H1 (cell line): ENCODE measurements around the gene PDRG1. TPM values are rescaled to one million over a fixed set of nuclear protein-coding genes. Genes with fewer than 3 reads are reported as not detected.

ENCODE experiments used
- CTCF ChIA-PET: fragments of 300-600 bp; sonication (Branson Sonifier 250); formaldehyde crosslinking; loops from one replicate; lab custom pipeline; 2021; ENCODE audit not compliant: partially characterized antibody; lab: Charles Lee
- POLR2A ChIA-PET: fragments of 300-600 bp; sonication (Branson Sonifier 250); formaldehyde crosslinking; loops from one replicate; lab custom pipeline; 2021; ENCODE audit warnings: inconsistent platforms; ENCODE audit not compliant: partially characterized antibody; lab: Charles Lee
- DNase-seq, 2 experiments: peaks; one replicate each; pipeline versions ENCODE4 v3.0.0 to v3.0.0-alpha.2; 2010 to 2022; ENCODE audit warnings: low spot score in 2 of 2, low read depth in 1 of 2, mixed read lengths in 1 of 2
- FAIRE-seq: peaks from 2 replicates; lab custom pipeline; 2011; peaks lifted over from hg19 to GRCh38; lab: Jason Lieb, UNC
- H2AFZ ChIP-seq: 2 replicates; pipeline ENCODE4 v1.8.1; 2012; ENCODE audit warnings: low read length, inconsistent platforms
- H2AK5ac ChIP-seq: 2 replicates; pipeline ENCODE4 v1.6.1; 2013; ENCODE audit warnings: low read depth, low read length
- H2BK120ac ChIP-seq: replicated peaks from 2 replicates; pipeline ENCODE3; 2013; ENCODE audit warnings: low read depth, low read length, inconsistent platforms
- H2BK12ac ChIP-seq: 2 replicates; pipeline ENCODE4 v1.6.1; 2013; ENCODE audit warnings: low read depth, low read length
- H2BK15ac ChIP-seq: 2 replicates; pipeline ENCODE4 v1.6.1; 2013; ENCODE audit warnings: low read length
- H2BK20ac ChIP-seq: 2 replicates; pipeline ENCODE4 v1.6.1; 2013; ENCODE audit warnings: low read length
- H2BK5ac ChIP-seq: 2 replicates; pipeline ENCODE4 v1.6.1; 2013; ENCODE audit warnings: low read depth, low read length
- H3K14ac ChIP-seq: 2 replicates; pipeline ENCODE4 v1.6.1; 2013; ENCODE audit warnings: inconsistent platforms; ENCODE audit not compliant: insufficient read length
- H3K18ac ChIP-seq: 2 replicates; pipeline ENCODE4 v1.6.1; 2013; ENCODE audit warnings: low read length; ENCODE audit errors: extremely low read depth
- H3K23ac ChIP-seq: 2 replicates; pipeline ENCODE4 v1.6.1; 2013; ENCODE audit warnings: inconsistent platforms; ENCODE audit not compliant: insufficient read length
- H3K23me2 ChIP-seq: 2 replicates; pipeline ENCODE4 v1.6.1; 2013; ENCODE audit warnings: low read depth, low read length
- H3K27ac ChIP-seq: 2 replicates; pipeline ENCODE4 v1.6.1; 2011; ENCODE audit warnings: low read depth, low read length, inconsistent platforms
- H3K27me3 ChIP-seq, 4 experiments: replicated peaks in 1 of 4; 1 replicate in 1 of 4; 2 replicates in 3 of 4; pipeline versions ENCODE4 v1.6.1 to v1.8.1; 2011 to 2013; ENCODE audit warnings: low read length in 3 of 4, mild to moderate bottlenecking in 3 of 4, inconsistent platforms in 2 of 4, mixed read lengths in 2 of 4, moderate library complexity in 1 of 4; ENCODE audit not compliant: control insufficient read depth in 3 of 4, insufficient read depth in 3 of 4; ENCODE audit errors: extremely low read depth in 1 of 4
- H3K36me3 ChIP-seq, 4 experiments: 2 replicates each; pipeline versions ENCODE4 v1.6.1 to v1.8.1; 2011 to 2013; ENCODE audit warnings: mild to moderate bottlenecking in 4 of 4, low read length in 3 of 4, moderate library complexity in 2 of 4, control low read depth in 1 of 4, inconsistent platforms in 1 of 4; ENCODE audit not compliant: insufficient read depth in 4 of 4, control insufficient read depth in 2 of 4
- H3K4ac ChIP-seq: replicated peaks from 2 replicates; pipeline ENCODE3; 2013; ENCODE audit warnings: low read length, low read depth, mixed read lengths, inconsistent platforms; ENCODE audit not compliant: insufficient read length
- H3K4me1 ChIP-seq, 4 experiments: replicated peaks in 1 of 4; 1 replicate in 1 of 4; 2 replicates in 3 of 4; pipeline versions ENCODE4 v1.6.1 to v1.8.1; 2011 to 2013; ENCODE audit warnings: low read length in 3 of 4, inconsistent platforms in 2 of 4, mixed read lengths in 1 of 4; ENCODE audit not compliant: insufficient read depth in 4 of 4, control insufficient read depth in 3 of 4
- H3K4me2 ChIP-seq, 2 experiments: 2 replicates each; pipeline versions ENCODE4 v1.6.1 to v1.8.1; 2011 to 2013; ENCODE audit warnings: low read depth in 2 of 2, low read length in 2 of 2, control low read depth in 1 of 2, inconsistent platforms in 1 of 2, mild to moderate bottlenecking in 1 of 2; ENCODE audit not compliant: insufficient read depth in 1 of 2
- H3K4me3 ChIP-seq, 4 experiments: fragments of 200-600, 300-600 bp in 1 of 4; sonication (generic), shearing (Covaris generic), sonication (Bioruptor Twin) in 1 of 4; 2 replicates each; pipeline versions ENCODE4 v1.5.1 to v1.8.1; 2011 to 2016; ENCODE audit warnings: low read length in 4 of 4, low read depth in 3 of 4, control low read depth in 2 of 4, inconsistent platforms in 2 of 4, mild to moderate bottlenecking in 2 of 4, mixed read lengths in 1 of 4, moderate library complexity in 1 of 4; ENCODE audit not compliant: insufficient read depth in 2 of 4; ENCODE audit errors: extremely low read depth in 1 of 4
- H3K56ac ChIP-seq: replicated peaks from 2 replicates; pipeline ENCODE3; 2013; ENCODE audit warnings: low read depth, mild to moderate bottlenecking, mixed read lengths, low read length, inconsistent platforms; ENCODE audit not compliant: insufficient read length
- H3K79me1 ChIP-seq: 2 replicates; pipeline ENCODE4 v1.6.1; 2013; ENCODE audit warnings: low read depth, low read length, control low read depth
- H3K79me2 ChIP-seq, 2 experiments: 2 replicates each; pipeline versions ENCODE4 v1.6.1 to v1.8.1; 2012 to 2013; ENCODE audit warnings: low read length in 2 of 2, mild to moderate bottlenecking in 2 of 2, inconsistent platforms in 1 of 2; ENCODE audit not compliant: insufficient read depth in 2 of 2, control insufficient read depth in 1 of 2
- H3K9ac ChIP-seq, 4 experiments: replicated peaks in 1 of 4; 1 replicate in 1 of 4; 2 replicates in 3 of 4; pipeline versions ENCODE4 v1.6.1 to v1.8.1; 2011 to 2013; ENCODE audit warnings: low read depth in 3 of 4, low read length in 3 of 4, control low read depth in 2 of 4, mild to moderate bottlenecking in 2 of 4, moderate library complexity in 2 of 4, inconsistent platforms in 1 of 4; ENCODE audit errors: extremely low read depth in 1 of 4
- H3K9me3 ChIP-seq, 2 experiments: 2 replicates each; pipeline versions ENCODE4 v1.6.1 to v1.8.1; 2012 to 2013; ENCODE audit warnings: mild to moderate bottlenecking in 2 of 2, moderate library complexity in 2 of 2, control low read depth in 1 of 2, inconsistent platforms in 1 of 2, low read depth in 1 of 2, low read length in 1 of 2, mixed read lengths in 1 of 2; ENCODE audit not compliant: insufficient read depth in 2 of 2
- H4K20me1 ChIP-seq, 2 experiments: replicated peaks in 1 of 2; 2 replicates each; pipeline versions ENCODE3 to v1.8.1; 2011 to 2013; ENCODE audit warnings: inconsistent platforms in 2 of 2, low read length in 2 of 2, mild to moderate bottlenecking in 1 of 2; ENCODE audit not compliant: insufficient read depth in 2 of 2, control insufficient read depth in 1 of 2
- H4K5ac ChIP-seq: 2 replicates; pipeline ENCODE4 v1.6.1; 2013; ENCODE audit warnings: low read length, low read depth, mixed read lengths, inconsistent platforms; ENCODE audit not compliant: insufficient read length
- H4K8ac ChIP-seq: 2 replicates; pipeline ENCODE4 v1.8.0; 2013; ENCODE audit warnings: mild to moderate bottlenecking, moderate library complexity, low read length, inconsistent platforms; ENCODE audit not compliant: insufficient read depth; ENCODE audit errors: extremely low read depth
- H4K91ac ChIP-seq: replicated peaks from 2 replicates; pipeline ENCODE3; 2013; ENCODE audit warnings: low read length, mixed read lengths, inconsistent platforms; ENCODE audit not compliant: insufficient read length
- GTF2F1 ChIP-seq: IDR thresholded peaks from 2 replicates; pipeline ENCODE4 v1.6.1; 2012; ENCODE audit warnings: low read depth, low read length, improper control_type of control experiment, borderline replicate concordance
- KDM5A ChIP-seq: fragments of 200-600 bp; IDR thresholded peaks from 2 replicates; pipeline ENCODE4 v1.7.1; 2012; ENCODE audit warnings: mild to moderate bottlenecking, low read length, inconsistent platforms, mixed read lengths
- NANOG ChIP-seq: IDR thresholded peaks from 2 replicates; pipeline ENCODE4 v1.6.1; 2011; ENCODE audit warnings: low read length, low read depth, mild to moderate bottlenecking, inconsistent platforms; ENCODE audit not compliant: insufficient read depth, poor library complexity, severe bottlenecking
- RBBP5 ChIP-seq: IDR thresholded peaks from 2 replicates; pipeline ENCODE4 v1.7.1; 2012; ENCODE audit warnings: low read depth, mild to moderate bottlenecking, inconsistent platforms, low read length, moderate library complexity, borderline replicate concordance
- TEAD4 ChIP-seq: IDR thresholded peaks from 2 replicates; pipeline ENCODE4 v1.6.1; 2012; ENCODE audit warnings: low read depth, low read length, inconsistent platforms, mixed read lengths
- WGBS, 2 experiments: shearing (Covaris generic) in 1 of 2; methylation state at CpG; one replicate each; pipeline versions ENCODE4 v1.1.6 to v1.1.7; 2013 to 2015; ENCODE audit warnings: low lambda C conversion rate in 2 of 2, mixed read lengths in 2 of 2, inconsistent platforms in 1 of 2, low coverage in 1 of 2, missing lambda C conversion rate in 1 of 2; ENCODE audit not compliant: insufficient replicate concordance in 2 of 2, insufficient coverage in 1 of 2, insufficient read length in 1 of 2; ENCODE audit errors: extremely low coverage in 1 of 2, missing lambda C conversion rate in 1 of 2; 5-methylcytosine and 5-hydroxymethylcytosine counted together
- polyA plus RNA-seq, 7 experiments: library from polyadenylated mRNA; depleted of rRNA in 3 of 7; stranded (reverse) in 5 of 7; unstranded in 2 of 7; fragments of >200 nt in 5 of 7; fragments of 200-250 nt in 2 of 7; gene quantifications; 1 replicate in 5 of 7; 2 replicates in 1 of 7; 4 replicates in 1 of 7; pipeline versions ENCODE4 v1.2.1 to v1.2.3, GENCODE V29; 2011 to 2013; ENCODE audit warnings: missing spikeins in 2 of 7, mixed read lengths in 2 of 7
- total RNA-seq: library from RNA; stranded (reverse); fragmentation: NEBNext Ultra II Directional; extraction: Animal tissue kit (Norgen Biotek cat#: 25700); gene quantifications from 2 replicates; pipeline ENCODE4 v1.2.1, GENCODE V29; 2021

PDRG1 gene
- total and polyA plus RNA-seq, 2 of the 8 experiments (the other 6 are each of a cell fraction or from before 2014, with no cell fraction given) = 14.2 to 20.8 TPM

GRCh38 chr20:31948008-31948407 lies 3.8 kb downstream of the PDRG1 start:
- Histone ChIP-seq H2BK12ac (no peak overlapping the region), H3K9me3 (peaks cover 2 to 6% of the 10 kb centered on the region in 2 experiments; a peak in 3 of 4 replicates), H3K9ac (no peak overlapping the region), H4K8ac (no peak overlapping the region), H3K4me1 (peaks cover 0 to 6% (median 1%) of the 10 kb centered on the region in 4 experiments; a peak in 3 of 7 replicates), H3K79me2 (peaks cover 7 to 21% of the 10 kb centered on the region in 2 experiments; a peak in 3 of 4 replicates), H3K14ac (no peak overlapping the region), H4K20me1 (peaks cover 6 to 8% of the 10 kb centered on the region in 2 experiments), H3K4me3 (no peak overlapping the region), H3K4me2 (no peak overlapping the region), H3K56ac (no peak overlapping the region), H3K18ac (no peak overlapping the region), H2BK20ac (no peak overlapping the region), H3K27me3 (no peaks in the 10 kb centered on the region), H4K5ac (no peak overlapping the region), H3K23ac (no peak overlapping the region), H2BK120ac (no peak overlapping the region), H3K27ac (no peak overlapping the region), H2AK5ac (no peak overlapping the region), H2BK5ac (no peak overlapping the region), H3K36me3 (peaks cover 32 to 50% (median 43%) of the 10 kb centered on the region in 4 experiments), H4K91ac (no peak overlapping the region), H2AFZ (no peak overlapping the region), H3K23me2 (0 out of 2 replicates have a peak, but pooled peaks cover 2% of the 10 kb centered on the region), H2BK15ac (no peak overlapping the region), H3K4ac (no peak overlapping the region), H3K79me1 (no peaks in the 10 kb centered on the region; the same call in 1 of the 2 replicates)
- ChIA-PET POLR2A (interaction anchor here (1.1 kb wide), 1 partner anchor 60 kb away, joined by 4 read pairs; no protein-coding TSS in a partner anchor), CTCF (interaction anchor here (0.6 to 8.3 kb wide), 11 partner anchors 12 to 143 kb away, joined by 3 to 71 read pairs (median 3); no protein-coding TSS in a partner anchor)
- no peak for FAIRE-seq
- DNase-seq = no peak
- TF ChIP-seq GTF2F1 (no peak), KDM5A (no peak), TEAD4 (no peak), RBBP5 (no peak), NANOG (no peak)
- 78% methylated on average over 2 of the region's 2 CpGs; no CpG with 5 or more reads in 1 of the 2 experiments for WGBS, 2 experiments
